Skin of body (tissue), 2 donors: ENCODE results near the gene TFCP2L1. TPM values are rescaled to one million over a fixed set of nuclear protein-coding genes. Genes with fewer than 3 reads are reported as not detected.
"Not testable (repeated sequence)": the region's sequence is repeated elsewhere in the genome, so short reads cannot be mapped to it uniquely, and the experiment has no call there.

Experiments
- DNase-seq: peaks from one replicate; lab custom pipeline; 2025; lab: John Stamatoyannopoulos, UW
- total RNA-seq: library from RNA; depleted of rRNA; stranded (reverse); fragments of >200 nt; gene quantifications from one replicate; pipeline ENCODE4 v1.2.3, GENCODE V29; 2014

TFCP2L1 gene
- total RNA-seq, 1 donor from 2014 or later: 4.9 TPM

DNA sequence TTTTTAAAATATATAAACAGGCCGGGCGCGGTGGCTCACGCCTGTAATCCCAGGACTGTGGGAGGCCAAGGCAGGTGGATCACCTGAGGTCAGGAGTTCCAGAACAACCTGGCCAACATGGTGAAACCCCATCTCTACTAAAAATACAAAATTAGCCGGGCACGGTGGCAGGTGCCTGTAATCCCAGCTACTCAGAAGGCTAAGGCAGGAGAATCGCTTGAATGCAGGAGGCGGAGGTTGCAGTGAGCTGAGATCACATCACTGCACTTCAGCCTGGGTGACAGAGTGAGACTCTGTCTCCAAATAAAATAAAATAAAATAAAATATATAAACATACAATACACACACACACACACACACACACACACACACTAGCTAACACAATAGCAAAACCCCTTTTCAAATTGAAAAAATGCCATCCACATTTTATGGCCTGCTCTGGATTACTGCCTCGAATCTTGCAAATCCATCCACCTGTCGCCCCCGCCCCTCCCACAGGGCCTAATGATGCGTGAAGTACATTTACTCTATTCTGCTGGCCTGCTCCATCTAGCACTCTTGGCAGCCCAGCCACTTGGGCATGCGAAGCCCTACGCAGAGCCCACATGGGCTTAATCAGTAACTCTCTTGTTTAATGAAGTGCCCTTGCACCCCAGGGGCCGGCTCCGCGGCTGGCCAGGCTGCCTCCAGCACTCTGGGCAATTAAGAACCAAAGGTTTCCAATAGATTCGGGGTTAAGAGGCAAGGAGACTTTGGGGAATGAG lies 57.4 kb downstream of the TFCP2L1 start:
- not testable (repeated sequence) for DNase-seq

DNA sequence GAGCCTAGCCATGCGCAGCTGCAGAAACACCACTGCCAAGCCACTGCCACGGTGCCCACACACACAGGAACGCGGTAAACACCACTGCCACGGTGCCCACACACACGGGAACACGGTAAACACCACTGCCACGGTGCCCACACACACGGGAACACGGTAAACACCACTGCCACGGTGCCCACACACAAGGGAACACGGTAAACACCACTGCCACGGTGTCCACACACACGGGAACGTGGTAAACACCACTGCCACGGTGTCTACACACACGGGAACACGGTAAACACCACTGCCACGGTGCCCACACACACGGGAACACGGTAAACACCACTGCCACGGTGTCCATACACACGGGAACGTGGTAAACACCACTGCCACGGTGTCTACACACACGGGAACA lies 59.3 kb downstream of the TFCP2L1 start:
- not testable (repeated sequence) for DNase-seq

DNA sequence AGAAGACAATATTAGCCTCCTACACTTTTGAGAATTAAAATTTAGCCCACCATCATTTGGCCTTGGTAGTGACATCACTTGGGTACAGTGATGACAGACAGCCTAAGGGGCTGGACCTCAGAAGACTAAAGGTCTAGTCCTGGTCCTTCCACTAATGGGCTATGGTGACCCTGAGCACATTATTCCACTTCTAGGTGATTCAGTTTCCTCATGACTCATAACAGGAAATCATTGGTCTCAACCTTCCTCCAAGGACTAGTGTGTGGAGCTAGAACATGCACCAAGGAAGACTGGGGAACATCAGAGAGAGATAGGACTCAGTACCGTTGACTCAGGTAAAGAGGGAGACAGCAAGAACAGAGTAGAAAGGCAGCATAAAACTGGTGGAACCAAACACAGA lies 64.0 kb downstream of the TFCP2L1 start:
- no peak for DNase-seq

GRCh38 chr2:121219866-121220265 lies 65.1 kb downstream of the TFCP2L1 start:
- no peak for DNase-seq

- no peak for DNase-seq
These were observed 66.5 kb downstream of the TFCP2L1 start for GRCh38 chr2:121218386-121218938.

DNA sequence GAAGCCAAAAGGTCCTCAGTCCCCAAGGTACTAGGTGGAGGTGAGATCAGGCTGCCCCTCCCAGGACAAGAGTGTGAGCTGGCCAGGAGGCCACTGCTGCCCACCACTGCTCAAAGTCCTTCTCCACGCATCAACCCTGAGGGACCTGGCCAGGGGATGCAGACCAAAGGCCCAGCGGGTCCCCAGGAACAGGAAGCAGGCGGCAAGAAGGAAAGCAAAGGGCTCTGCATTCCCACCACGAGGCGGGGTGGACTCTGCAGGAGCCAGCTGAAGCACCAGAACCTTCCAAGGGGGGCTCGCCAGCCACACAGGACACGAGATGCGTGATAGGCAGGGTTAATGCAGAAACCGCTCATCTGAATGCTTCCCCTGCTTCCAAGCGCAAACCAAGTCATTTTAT lies 67.4 kb downstream of the TFCP2L1 start:
- no peak for DNase-seq

- no peak for DNase-seq
These were observed 70.7 kb downstream of the TFCP2L1 start for GRCh38 chr2:121214296-121214695.

- no peak for DNase-seq
These were observed 71.6 kb downstream of the TFCP2L1 start for GRCh38 chr2:121213386-121213785.

GRCh38 chr2:121212661-121213325 lies 72.2 kb downstream of the TFCP2L1 start:
- DNase-seq: no peak

- no peak for DNase-seq
These were observed 73.3 kb downstream of the TFCP2L1 start for GRCh38 chr2:121211689-121212151.

GRCh38 chr2:121211251-121211650 lies 73.8 kb downstream of the TFCP2L1 start:
- no peak for DNase-seq

GRCh38 chr2:121210691-121211090 lies 74.3 kb downstream of the TFCP2L1 start:
- no peak for DNase-seq

DNA sequence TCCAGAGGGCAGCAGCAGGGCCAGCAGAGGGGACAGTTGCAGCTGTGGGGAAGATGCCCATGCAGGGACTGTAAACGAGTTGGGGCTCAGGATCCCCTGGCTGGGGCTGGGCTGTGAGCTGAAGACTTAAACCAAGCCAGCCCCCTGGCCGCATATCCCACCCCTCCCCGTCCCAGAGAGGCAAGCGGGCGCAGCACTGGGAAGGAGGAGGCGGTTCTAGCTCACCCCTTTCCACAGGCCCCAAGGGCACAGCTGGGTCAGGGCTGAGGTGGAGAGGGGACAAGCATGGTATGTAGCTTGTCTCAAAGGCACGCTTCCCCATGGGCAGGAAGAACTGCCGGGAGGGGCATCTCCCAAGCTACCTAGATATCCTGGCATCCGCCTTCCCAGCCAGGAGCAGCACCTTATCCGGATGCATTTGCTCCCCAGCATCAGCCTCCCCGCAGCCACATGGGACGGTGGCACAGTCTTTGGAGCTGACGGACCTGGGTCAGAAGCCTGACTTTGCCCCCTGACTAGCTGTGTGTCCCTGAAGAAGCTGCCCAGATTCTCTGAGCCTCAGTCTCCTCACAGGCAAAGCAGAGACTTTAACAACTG lies 75.9 kb downstream of the TFCP2L1 start:
- no peak for DNase-seq

DNA sequence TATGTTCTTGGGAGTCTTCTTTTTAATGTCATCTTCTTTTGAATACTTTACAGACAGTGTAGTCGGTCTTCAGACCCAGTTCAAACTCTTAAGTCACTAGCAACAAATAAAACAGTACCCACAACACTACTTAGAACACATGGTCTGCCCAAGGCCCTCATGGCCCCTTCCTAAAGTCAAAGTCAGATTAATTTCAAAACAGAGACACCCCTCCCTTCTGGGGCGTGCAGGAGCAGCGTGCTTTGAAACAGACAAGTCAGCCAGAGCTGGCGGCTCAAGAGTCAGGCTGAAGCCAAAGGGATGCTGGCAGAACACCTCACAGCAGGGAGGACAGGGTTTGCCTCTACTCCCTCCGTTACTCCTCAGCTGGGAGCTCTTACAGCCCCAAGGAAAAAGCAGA lies 77.5 kb downstream of the TFCP2L1 start:
- DNase-seq: no peak

DNA sequence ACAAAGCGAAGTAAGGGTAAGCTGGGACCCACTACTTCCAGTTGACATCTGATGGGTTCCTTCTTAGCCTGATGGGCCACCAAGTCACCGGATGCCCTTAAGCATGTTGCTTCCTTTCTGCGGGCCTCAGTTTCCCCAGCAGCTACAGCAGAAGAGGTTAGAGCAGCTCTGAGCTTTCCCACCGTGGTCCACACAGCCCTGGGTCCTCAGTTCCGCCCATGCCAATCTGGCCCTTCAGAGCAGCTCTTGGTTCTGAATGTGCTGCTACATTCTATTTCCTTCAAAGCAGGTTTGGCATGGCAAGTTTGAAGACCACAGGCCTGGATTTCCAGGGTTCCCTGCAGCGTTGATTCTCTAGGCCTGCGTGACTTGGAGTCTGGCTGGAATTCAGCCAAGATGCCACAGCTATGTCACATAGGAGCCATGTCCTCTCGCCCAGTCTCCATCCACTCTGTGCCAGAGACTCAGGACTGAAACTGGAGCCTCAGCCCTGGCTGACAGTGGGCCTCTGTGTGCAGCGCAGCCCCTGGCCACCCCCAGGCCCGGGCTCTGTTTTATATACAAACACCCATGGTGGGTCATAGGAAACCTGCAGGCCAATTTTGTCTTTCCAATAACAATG lies 79.6 kb downstream of the TFCP2L1 start:
- DNase-seq: no peak

GRCh38 chr2:121203591-121204249 lies 81.3 kb downstream of the TFCP2L1 start:
- no peak for DNase-seq

DNA sequence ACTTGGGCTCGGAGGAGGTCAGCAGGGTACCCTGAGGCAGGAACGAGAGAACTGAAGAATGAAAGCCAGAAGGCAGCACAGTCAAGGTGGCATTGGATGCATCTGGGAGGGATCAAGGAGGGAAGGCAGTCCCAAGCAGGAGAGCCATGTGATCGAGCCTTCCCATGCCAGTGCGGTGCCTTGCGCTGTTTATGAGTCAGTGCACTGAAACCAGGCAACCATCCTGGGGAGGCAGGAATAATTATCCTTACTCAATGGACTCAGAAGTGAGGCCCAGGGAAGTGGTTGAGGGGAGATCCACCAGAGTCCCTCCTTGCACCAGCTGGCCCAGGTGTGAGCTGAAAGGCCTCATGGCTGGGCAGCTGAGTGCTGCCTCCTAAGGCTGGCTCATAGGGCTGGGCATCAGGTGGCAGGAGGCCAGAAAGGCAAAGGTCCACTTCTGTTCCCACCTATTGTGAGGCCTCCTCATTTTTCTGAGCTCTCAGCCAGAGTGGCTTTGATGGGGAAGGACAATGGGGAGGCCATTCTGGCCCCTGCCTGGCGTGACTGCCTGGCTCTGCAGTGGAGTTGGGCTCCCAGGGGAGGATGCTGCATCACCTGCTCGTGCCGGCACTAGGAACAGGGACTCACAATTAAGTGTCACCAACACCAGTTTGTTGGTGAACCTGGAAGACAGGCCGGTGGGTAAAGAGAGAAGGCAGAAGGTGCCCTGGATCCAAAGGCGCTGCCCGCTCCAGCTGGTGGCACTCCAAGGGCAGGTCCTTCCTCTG lies 82.3 kb downstream of the TFCP2L1 start:
- no peak for DNase-seq

GRCh38 chr2:121201796-121202195 lies 83.2 kb downstream of the TFCP2L1 start:
- no peak for DNase-seq

DNA sequence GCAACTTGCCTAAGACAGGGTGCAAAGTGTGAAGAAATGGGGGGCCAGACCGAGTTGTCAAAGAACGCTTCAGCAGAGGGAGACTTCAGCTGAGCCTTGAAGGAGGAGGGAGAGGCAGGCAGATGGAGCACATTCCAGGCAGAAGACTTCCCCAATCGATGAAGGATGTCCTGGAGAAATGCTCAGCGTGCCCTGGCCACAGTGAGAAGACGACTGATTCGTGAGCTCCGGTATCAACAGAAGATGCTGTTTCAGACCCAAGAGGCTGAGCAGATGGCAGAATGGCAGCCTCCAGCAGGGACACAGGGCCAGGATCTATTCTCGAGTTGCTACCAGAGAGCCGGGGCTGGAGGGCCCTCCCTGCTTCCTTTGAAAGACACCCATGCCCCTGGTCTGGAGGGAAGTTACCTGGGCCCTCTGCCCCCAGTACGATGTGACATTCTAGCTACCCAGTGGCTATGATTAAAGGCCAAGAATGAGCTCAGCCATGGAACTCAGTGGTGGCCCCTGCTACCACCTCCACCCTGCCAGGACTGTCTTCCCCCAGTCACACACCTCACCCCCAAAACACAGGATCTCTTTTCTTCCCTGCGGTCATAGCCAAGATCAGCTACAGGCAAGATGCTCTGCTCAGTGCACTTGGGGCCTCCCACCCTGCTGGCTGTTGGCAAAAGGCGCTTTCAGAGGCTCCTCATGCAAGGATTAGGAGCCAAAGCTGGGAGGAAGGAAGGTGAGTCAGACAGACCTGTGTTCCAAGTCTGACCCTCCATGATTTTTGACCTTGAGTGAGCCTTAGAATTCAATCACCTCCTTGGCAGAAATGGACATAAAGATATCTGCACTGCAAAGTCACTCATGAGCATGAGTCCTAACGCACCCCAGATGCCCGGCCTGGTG lies 84.3 kb downstream of the TFCP2L1 start:
- DNase-seq: no peak

DNA sequence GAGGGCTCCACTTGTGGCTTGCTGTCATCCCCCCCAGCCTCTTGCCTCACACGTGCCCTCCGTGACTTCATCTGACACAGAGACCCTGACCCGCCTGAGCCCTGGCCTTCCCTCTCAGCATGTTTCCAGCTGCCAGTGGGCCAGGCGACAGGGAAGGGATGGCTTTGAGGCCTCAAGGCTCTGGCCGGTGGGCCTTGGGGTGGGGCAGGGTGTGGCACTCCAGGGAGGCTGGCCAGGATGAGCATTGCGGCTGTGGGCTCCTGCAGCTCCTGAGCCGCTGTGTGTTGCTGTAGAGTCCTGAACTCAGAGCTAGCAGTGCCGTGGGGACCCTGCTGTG lies 85.0 kb downstream of the TFCP2L1 start:
- DNase-seq: no peak
